Central memory CD4-positive, alpha-beta T cell (primary cell): ENCODE results near the gene TMEM168.
"Not testable (repeated sequence)": the region's sequence is repeated elsewhere in the genome, so short reads cannot be mapped to it uniquely, and the experiment has no call there.

Experiments
- DNase-seq: peaks from one replicate; pipeline ENCODE4 v3.0.0; 2022

The TMEM168 gene

GRCh38 chr7:112781110-112781509 lies 9.1 kb downstream of the TMEM168 start:
- no peak for DNase-seq

GRCh38 chr7:112779667-112780066 lies 10.5 kb downstream of the TMEM168 start:
- DNase-seq = no peak

GRCh38 chr7:112777406-112777805 lies 12.8 kb downstream of the TMEM168 start:
- no peak for DNase-seq

- no peak for DNase-seq
Measured at GRCh38 chr7:112771166-112771565, 19.0 kb downstream of the TMEM168 start.

- DNase-seq = no peak
Measured at GRCh38 chr7:112770051-112770450, 20.1 kb downstream of the TMEM168 start.

GRCh38 chr7:112765105-112765504 lies 25.1 kb downstream of the TMEM168 start:
- DNase-seq = no peak

GRCh38 chr7:112763996-112764395 lies 26.2 kb downstream of the TMEM168 start:
- no peak for DNase-seq

GRCh38 chr7:112763298-112763697 lies 26.9 kb downstream of the TMEM168 start:
- DNase-seq = no peak

GRCh38 chr7:112759905-112760304 lies 30.3 kb downstream of the TMEM168 start:
- no peak for DNase-seq

- DNase-seq = no peak
Measured at GRCh38 chr7:112757337-112757736, 32.9 kb downstream of the TMEM168 start.

GRCh38 chr7:112753298-112753697 lies 36.9 kb downstream of the TMEM168 start:
- no peak for DNase-seq

GRCh38 chr7:112752576-112752975 lies 37.6 kb downstream of the TMEM168 start:
- DNase-seq = no peak

- DNase-seq = no peak
Measured at GRCh38 chr7:112749775-112750174, 40.4 kb downstream of the TMEM168 start.

- DNase-seq = no peak
Measured at GRCh38 chr7:112748381-112748780, 41.8 kb downstream of the TMEM168 start.

GRCh38 chr7:112745635-112746034 lies 44.6 kb downstream of the TMEM168 start:
- no peak for DNase-seq

GRCh38 chr7:112744818-112745217 lies 45.4 kb downstream of the TMEM168 start:
- DNase-seq = no peak

- no peak for DNase-seq
Measured at GRCh38 chr7:112743811-112744210, 46.4 kb downstream of the TMEM168 start.

- no peak for DNase-seq
Measured at GRCh38 chr7:112740667-112741066, 49.5 kb downstream of the TMEM168 start.

GRCh38 chr7:112739436-112740180 lies 50.6 kb downstream of the TMEM168 start:
- no peak for DNase-seq

GRCh38 chr7:112735261-112735660 lies 54.9 kb downstream of the TMEM168 start:
- DNase-seq = no peak

GRCh38 chr7:112731324-112731723 lies 58.9 kb downstream of the TMEM168 start:
- DNase-seq = not testable (repeated sequence)

GRCh38 chr7:112726076-112726475 lies 64.1 kb downstream of the TMEM168 start:
- no peak for DNase-seq

- DNase-seq = no peak
Measured at GRCh38 chr7:112723416-112723815, 66.8 kb downstream of the TMEM168 start.

GRCh38 chr7:112721366-112721765 lies 68.8 kb downstream of the TMEM168 start:
- no peak for DNase-seq

- no peak for DNase-seq
Measured at GRCh38 chr7:112715525-112715924, 74.7 kb downstream of the TMEM168 start.
